Activated CD8-positive, alpha-beta memory T cell treated with anti-CD3 and anti-CD28 coated beads, Interleukin-2, amount 50 U/mL, for 48 hours (primary cell): ENCODE results near the gene TUB.

Source experiments
- DNase-seq: peaks from one replicate; pipeline ENCODE4 v3.0.0-alpha.2; 2020

Gene TUB

GRCh38 chr11:8047382-8047781 is 33.6 kb upstream of the TUB start:
- peak; percentile 13 for DNase-seq

DNA sequence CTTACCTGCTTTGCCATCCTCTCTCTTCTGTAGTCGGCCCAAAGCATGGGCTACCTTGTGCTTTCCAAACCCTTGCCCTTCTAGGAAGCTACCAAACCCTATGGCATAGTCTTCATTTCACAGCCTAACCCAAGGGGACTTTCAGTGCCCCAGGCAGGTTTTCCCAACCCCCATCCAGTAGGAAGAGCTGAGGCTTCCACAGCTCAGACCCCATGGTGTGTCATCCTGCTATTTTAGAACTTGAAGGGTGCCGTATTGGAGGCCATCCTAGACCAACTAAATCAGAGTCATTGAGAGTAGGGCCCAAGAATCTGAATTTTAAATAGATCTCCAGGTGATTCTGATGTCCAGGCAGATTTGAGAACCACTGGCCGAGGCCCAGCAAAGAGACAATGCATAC is 31.9 kb upstream of the TUB start:
- DNase-seq: no peak

DNA sequence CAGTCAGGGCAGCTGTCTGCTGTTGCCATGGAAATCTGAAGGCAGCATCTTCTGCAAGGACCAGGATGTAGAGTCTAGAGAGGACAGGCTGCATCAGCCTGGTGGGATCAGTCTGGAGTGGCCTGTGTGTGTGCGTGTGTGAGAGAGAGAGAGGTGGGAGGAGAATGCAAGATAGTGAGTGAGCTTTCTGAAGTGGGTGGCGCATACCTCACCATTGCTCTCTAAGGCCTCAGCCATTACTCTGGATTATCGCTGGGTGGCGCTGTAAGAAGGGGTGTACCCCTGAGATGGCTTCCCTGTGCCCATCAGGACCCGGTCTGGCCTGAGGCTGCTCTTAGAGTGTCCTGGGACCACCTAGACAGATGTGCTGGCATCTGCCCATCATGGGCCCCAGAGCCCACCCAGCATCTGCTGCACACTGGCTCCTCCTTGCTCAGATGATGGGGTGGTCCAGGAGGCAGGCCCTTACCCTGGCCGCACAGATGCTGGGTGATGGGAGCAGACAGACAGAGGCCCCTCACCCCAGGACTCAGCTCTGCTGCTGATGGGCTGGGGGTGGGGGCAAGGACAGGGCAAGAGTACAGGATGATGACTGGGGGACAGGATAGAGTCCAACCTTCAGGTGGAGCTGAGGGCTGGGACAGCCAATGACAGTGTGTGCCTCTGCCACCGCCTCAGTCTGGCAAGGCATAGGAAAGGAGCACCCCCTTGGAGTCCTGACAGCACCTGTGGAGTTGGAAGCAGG is 25.7 kb upstream of the TUB start:
- peak; percentile 46 for DNase-seq

GRCh38 chr11:8055836-8056526 is 25.0 kb upstream of the TUB start:
- peak; percentile 48 for DNase-seq

DNA sequence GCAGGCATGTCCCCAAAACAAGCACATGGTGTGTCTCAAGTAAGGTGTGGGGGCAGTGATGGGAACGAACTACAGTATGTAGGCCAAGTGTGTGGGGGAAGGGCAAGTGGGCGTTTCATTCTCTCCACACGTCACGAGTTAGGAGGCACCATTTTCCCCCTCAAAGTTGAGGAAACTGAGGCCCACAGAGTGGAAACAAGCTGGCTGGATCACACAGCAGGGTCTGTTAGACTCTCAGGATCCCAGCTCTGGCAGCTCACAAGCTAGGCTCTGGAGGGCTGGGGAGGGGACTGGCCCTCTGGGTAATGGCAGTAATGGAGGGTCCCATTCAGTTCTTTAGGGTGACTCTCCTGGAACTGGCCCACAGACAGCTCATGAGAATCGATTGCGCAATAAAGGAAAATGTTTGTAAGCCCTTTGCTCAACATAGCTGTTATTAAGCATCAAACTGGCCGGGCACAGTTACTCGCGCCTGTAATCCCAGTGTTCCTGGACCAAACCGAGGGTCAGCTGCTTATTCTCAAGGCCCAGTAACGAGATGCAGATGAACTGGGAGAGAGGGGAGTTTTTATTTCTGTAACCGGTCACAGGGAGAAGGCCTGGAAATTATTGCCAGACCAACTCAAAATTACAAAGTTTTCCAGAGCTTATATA is 24.1 kb upstream of the TUB start:
- peak; percentile 37 for DNase-seq

- DNase-seq: peak; percentile 25
Observed at GRCh38 chr11:8058216-8058615, 22.8 kb upstream of the TUB start.

DNA sequence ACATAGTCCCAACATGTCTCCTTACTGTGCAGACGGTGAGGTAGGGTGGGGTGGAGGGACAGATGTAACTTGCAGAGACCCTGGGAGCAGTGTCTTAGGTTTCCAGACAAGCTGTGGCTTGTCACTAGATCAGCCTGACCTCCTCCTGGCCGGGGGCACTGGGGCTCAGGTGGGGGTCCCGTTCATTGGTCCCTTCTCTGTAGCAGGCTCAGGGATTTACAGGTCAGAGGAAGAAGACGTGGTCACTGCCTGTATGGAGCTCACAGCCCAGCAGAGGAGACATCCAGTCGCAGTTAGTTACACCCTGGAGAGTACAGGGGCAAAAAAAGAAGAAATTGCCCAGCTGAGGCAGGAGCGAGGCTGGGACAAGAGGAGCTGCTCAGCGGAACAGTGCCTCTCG is 22.0 kb upstream of the TUB start:
- DNase-seq: peak; percentile 44

DNA sequence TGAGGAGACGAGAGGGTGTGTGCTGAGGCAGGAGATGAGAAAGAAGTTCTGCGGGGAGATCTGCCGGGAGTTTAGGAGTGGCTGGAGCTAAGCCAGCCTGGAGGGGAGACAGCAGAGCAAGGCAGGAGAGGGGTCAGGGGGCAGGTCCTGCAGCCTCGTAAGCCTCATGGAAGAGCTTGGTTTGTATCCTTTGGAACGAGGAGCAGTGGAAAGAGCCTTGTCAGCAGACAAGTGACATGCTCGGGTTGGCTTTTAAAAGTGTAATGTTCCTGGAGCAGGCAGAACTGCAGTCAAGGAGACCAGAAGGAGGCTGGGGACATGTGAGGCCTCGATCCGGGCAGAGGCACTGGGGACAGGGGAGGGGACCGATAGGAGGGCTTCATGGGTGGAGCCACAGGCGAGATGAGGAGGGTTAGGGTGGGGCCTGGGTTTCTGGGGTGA is 21.4 kb upstream of the TUB start:
- peak; percentile 44 for DNase-seq

GRCh38 chr11:8060146-8060719 is 20.8 kb upstream of the TUB start:
- DNase-seq: peak; percentile 23

DNA sequence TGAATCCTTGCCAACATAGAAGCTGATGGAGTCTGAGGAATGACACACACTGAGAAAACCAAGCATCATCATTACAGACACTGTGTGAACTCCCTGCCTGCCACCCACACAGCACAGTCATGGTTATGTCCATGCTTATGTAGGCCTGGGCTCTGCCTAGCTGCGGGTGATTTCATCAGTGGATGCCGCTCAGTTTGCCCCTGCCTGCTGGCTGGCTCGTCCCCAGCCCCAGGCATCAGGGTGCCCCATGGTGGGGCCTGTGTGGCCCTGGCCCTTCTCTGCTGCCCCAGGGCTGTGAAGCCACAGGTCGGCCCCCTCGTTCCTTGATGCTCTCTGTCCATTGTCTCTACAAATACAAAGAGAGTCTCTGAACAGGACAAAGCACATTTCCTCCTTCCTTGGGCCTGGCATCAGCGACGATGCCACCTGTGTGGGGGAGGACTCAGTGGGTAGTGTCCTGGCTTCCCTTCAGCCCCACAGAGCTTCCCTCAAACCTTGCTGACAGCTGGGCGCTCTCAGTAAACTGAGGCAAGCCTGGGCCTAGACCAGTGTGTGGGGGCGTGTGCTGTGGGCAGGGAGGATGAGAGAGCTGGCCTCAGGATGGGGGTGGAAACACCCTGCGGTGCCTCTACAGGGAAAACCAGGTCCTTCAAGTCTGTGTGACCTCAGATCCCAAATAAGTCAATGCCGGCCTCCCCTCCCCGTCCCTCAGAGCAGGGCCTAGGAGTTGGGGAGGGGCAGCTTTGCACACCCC is 20.0 kb upstream of the TUB start:
- peak; percentile 48 for DNase-seq

GRCh38 chr11:8061555-8062428 is 19.2 kb upstream of the TUB start:
- DNase-seq: peak; percentile 30

GRCh38 chr11:8062781-8063257 is 18.2 kb upstream of the TUB start:
- no peak for DNase-seq

DNA sequence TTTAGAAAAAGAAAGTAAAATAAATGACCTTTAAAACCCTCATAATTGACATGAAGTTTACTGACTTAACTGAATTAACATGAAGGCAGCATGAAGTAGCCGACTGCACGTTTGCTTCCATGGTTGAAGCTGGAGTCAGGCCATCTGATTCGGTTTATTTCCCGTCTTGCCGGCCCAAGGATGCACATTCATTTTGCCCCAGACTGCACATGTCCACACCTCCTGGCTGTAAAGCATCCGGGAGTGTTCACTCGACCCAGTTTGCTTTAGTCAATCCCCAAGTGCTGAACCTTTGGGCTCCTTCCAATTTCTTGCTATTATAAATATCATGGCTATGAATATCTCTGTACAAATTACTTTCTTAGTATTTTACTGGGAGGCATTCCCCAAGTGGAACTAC is 17.7 kb upstream of the TUB start:
- DNase-seq: no peak

DNA sequence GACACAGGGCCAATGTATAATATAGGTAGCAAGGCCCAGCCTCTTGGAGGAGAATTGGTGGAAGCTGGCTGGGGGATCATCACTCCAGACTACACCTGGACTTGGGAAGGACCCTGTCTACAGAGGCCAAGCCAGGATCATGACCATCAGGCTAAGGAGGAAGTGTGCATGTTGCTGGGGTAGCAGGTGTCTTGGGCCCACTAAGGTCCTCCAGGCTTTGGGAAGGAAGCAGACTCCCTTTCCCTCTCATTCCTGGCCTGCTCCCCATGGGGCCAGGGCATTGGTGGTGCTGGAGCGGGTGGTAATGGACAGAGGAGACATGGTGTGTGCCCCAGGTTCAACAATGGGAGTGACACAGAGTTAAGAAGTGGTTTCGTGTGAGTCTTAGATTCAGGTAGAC is 16.0 kb upstream of the TUB start:
- peak; percentile 36 for DNase-seq

GRCh38 chr11:8066036-8066910 is 14.7 kb upstream of the TUB start:
- DNase-seq: peak; percentile 37

DNA sequence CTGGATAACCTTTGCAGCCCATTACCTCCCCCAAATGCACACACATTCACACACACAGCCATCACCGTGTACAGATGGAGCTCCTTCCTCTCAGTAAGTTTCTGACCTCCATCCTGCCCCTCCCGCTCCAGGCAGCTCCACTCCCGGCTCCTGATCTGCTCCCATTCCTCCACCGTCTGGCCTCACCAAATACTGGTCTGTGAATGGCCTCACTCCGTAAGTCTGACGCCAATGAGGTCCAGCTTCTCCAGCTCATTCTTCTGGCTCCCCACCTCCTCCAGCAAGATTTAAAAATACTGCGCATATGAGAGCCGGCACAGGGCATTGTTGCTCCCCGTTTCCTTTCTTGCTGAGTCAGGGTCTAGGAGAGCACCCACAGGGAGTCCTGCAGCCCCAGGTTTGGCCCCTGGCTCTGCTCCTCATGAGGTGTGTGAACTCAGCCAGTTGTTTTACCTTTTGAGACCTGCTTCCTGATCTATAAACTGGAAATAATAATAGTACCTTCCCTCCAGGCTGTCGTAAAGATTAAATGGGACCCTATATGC is 14.0 kb upstream of the TUB start:
- DNase-seq: peak; percentile 23

DNA sequence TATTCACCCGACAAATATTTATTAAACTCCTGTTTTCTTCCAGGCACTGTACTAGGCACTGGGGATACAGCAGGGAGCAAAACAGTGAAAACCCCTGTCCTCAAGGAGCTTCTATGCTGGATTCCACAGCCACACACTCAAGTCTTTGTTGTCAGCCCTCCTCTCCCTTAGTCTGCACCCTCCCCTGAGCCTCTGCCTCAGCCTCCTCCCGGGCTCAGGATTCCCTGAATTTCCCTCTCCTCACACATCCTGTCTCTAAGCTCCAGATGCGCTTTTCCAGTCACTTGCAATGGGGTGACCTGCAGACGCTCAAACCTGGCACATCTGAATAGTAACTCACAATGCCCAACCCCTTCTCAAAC is 13.5 kb upstream of the TUB start:
- DNase-seq: no peak

DNA sequence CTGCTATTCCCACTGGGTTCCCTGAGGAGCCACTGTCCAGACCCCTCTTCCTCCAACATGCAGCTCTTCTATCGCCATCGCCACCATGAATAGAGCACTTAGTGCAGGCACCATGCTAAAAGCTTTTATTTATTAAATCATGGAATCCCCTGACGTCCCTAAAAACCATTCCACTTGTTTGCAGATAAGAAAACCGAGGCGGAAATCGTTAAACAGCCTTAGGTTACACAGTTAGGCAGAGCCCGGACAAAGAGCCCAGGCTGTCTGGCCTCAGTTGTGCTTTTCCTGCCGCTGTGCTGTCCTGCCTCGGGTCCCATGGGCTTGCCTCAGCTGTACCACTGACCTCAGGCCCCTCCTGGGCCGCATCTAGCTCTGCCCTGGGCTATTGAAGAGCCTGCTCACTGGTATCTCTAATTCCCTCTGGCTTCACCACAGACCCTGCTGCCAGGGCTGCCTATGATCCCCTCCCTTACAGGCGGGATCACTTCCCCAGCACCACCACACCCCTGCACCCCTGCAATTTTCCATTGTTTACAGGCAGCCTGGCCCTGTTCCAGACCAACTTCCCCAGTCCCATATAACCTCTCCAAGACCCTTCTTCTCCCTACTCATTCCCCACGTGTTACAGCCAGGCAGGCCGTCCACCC is 13.0 kb upstream of the TUB start:
- DNase-seq: peak; percentile 33

DNA sequence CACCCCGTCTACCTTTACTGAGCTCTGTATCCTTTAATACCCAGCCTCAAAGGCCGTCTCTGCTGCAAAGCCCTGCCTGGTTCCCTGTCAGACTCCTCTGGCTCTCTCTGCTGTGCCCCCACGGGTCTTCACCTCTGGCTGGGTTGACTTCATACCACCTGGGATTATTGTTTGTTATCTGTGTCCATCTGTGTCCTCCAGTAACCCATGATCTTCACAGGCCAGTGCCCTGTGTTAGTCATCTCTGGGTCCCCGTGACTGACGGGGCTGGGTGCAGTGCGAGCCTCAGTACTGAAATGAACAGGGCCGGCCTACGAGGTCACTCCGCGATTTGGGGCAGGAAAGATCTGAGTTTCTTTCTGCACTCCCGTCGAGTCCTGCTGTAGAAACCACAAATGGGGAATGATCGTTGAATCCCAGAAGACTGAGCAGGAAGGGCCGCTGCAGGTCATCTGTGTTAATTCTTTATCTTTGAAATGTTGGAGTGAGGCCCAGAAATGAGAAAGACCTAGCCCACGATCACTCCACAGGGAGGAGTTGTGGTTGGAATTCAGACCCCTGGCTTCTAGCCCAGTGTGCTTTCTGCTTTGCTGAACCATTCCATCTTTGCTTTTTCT is 12.3 kb upstream of the TUB start:
- DNase-seq: peak; percentile 26
